IMR-90 (cell line): Measurements from ENCODE around the gene AJAP1.

Source experiments
- BHLHE40 ChIP-seq: fragments of 150-350 bp; IDR thresholded peaks from 2 replicates; pipeline ENCODE4 v1.6.1; 2016; ENCODE audit warnings: mild to moderate bottlenecking, low read depth, low read length
- CEBPB ChIP-seq: IDR thresholded peaks from 2 replicates; pipeline ENCODE4 v1.6.1; 2012; ENCODE audit warnings: low read depth, low read length, improper control_type of control experiment
- CTCF ChIP-seq: conservative IDR thresholded peaks from 2 replicates; pipeline ENCODE4 v1.5.1; 2012; ENCODE audit warnings: mild to moderate bottlenecking, low read depth, low read length, improper control_type of control experiment
- ELK1 ChIP-seq: fragments of 150-350 bp; IDR thresholded peaks from 2 replicates; pipeline ENCODE4 v1.6.1; 2016; ENCODE audit warnings: low read depth, mild to moderate bottlenecking, low read length, moderate library complexity, borderline replicate concordance
- MAZ ChIP-seq: IDR thresholded peaks from 2 replicates; pipeline ENCODE4 v1.6.1; 2012; ENCODE audit warnings: low read depth, mild to moderate bottlenecking, low read length, improper control_type of control experiment, moderate library complexity, borderline replicate concordance
- MXI1 ChIP-seq: IDR thresholded peaks from 2 replicates; pipeline ENCODE4 v1.6.1; 2012; ENCODE audit warnings: low read depth, mild to moderate bottlenecking, low read length, moderate library complexity, borderline replicate concordance
- NFE2L2 ChIP-seq: fragments of 150-350 bp; IDR thresholded peaks from 2 replicates; pipeline ENCODE4 v1.6.1; 2016; ENCODE audit warnings: low read depth, mild to moderate bottlenecking, low read length
- POLR2A ChIP-seq: IDR thresholded peaks from 2 replicates; pipeline ENCODE4 v1.6.1; 2012; ENCODE audit warnings: mild to moderate bottlenecking, low read depth, low read length
- RAD21 ChIP-seq: IDR thresholded peaks from 2 replicates; pipeline ENCODE4 v1.6.1; 2012; ENCODE audit warnings: low read length, improper control_type of control experiment
- RFX5 ChIP-seq: IDR thresholded peaks from 2 replicates; pipeline ENCODE4 v1.8.0; 2012; ENCODE audit warnings: low read depth, mild to moderate bottlenecking, low read length, moderate library complexity
- SMC3 ChIP-seq: fragments of 150-350 bp; IDR thresholded peaks from 2 replicates; pipeline ENCODE4 v1.6.1; 2016; ENCODE audit warnings: low read depth, mild to moderate bottlenecking, antibody characterized with exemption, low read length, moderate library complexity
- USF2 ChIP-seq: fragments of 150-350 bp; IDR thresholded peaks from 2 replicates; pipeline ENCODE4 v1.6.1; 2017; ENCODE audit warnings: mild to moderate bottlenecking, antibody characterized with exemption, low read length, low read depth

GRCh38 chr1:4778056-4778455 lies 123.6 kb downstream of the AJAP1 start:
- TF ChIP-seq SMC3 (no peak), CTCF (no peak), ELK1 (no peak), RAD21 (no peak), POLR2A (no peak), USF2 (no peak), NFE2L2 (no peak), BHLHE40 (no peak), MAZ (no peak), MXI1 (no peak), RFX5 (no peak), CEBPB (no peak)
